Endometrial microvascular endothelial cells (primary cell): ENCODE results near the gene FAM89B. TPM values are rescaled to one million over a fixed set of nuclear protein-coding genes. Genes with fewer than 3 reads are reported as not detected.

ENCODE experiments used
- in situ Hi-C: cut with HindIII; loops from 2 replicates; pipeline ENCODE4 v1.10.0; 2017; ENCODE audit warnings: low sequenced_read_pairs, low pct_unique_long_range_greater_than_20kb; ENCODE audit errors: inconsistent ontology term
- total RNA-seq: library from RNA; depleted of rRNA; stranded (reverse); fragments of >200 nt; gene quantifications from one replicate; pipeline ENCODE4 v1.2.3, GENCODE V29; 2015; ENCODE audit errors: inconsistent ontology term

Gene FAM89B
- total RNA-seq, 1 donor from 2014 or later = 34.1 TPM

DNA sequence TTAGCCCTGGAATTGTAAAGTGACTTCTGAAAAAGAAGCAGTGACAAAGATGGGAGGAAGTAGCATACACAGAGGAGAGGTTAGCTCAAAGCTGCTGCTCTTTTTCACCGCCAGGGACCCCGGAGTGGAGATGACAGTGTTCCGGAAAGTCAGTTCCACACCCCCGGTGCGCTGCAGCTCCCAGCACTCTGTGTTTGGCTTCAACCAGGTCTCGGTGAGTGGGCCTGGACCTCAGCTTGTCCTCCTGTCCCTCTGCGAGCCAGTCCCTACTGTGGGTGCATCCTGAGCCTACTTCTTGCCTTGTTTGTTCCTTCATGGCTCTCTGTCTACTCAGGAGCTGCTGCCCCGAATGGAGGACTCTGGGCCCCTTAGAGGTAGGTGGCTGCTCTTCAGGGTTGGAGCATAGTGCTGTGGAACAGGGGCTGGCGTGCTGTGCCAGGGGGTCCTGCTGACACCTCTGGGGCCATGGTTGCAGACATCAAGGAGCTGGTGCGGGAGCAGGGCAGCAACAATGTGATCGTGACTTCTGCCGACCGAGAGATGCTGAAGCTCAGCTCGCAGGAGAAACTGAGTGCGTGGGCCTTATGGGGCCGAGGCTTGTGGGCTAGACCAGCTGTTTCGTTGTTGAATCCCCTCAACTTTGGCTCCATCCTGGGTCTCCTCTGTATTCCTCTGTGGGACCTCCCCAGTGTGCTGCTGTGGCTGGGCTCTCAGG lies 45.0 kb downstream of the FAM89B start:
- in situ Hi-C loops = no loop called here

DNA sequence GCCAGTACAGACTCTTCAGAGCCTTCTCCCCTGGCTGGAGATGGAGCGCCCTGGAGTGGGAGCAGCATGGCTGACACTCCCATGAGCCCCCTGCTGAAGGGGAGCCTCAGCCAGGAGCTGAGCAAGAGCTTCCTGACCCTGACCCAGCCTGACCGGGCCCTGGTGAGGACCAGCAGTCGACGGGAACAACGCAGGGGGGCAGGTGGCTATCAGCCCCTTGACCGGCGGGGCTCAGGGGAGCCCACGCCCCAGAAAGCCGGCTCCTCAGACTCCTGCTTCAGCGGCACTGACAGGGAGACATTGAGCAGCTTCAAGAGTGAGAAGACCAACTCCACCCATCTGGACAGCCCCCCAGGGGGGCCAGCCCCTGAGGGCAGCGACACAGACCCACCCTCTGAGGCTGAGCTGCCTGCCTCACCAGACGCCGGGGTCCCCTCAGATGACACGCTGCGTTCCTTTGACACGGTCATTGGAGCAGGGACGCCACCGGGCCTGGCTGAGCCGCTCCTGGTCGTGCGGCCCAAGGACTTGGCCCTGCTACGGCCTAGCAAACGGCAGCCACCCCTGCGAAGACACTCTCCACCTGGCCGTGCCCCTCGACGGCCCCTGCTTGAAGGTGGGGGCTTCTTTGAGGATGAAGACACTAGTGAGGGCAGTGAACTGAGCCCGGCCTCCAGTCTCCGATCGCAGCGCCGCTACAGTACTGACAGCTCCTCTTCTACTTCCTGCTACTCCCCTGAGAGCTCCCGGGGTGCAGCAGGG lies 45.8 kb downstream of the FAM89B start:
- in situ Hi-C loops = no loop called here

GRCh38 chr11:65618763-65619162 lies 46.4 kb downstream of the FAM89B start:
- in situ Hi-C loops = no loop called here

DNA sequence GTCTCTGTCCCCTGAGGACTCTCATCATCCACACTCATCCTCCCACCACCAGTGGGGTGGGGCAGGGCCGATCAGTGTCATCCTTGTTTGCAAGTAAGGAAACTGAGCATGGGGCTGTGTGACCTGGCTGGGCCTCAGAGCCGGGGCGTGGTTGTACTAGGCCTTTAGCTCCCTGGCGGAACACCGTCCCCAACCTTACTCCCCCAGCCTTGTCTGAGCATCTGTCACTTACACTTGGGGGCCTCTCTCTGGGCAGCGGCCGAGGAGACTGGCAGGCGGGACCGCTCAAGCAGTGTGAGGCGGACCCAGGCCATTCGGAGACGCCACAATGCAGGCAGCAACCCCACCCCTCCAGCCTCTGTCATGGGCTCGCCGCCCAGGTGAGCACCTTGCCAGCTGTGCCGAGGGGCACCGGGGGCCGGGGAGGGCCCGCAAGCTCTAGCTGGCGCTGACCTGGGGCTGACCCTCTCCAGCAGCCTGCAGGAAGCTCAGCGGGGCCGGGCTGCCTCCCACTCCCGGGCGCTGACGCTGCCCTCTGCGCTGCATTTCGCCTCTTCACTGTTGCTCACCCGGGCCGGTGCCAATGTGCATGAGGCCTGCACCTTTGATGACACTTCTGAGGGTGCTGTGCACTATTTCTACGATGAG lies 47.1 kb downstream of the FAM89B start:
- in situ Hi-C loops = no loop called here

- in situ Hi-C loops = no loop called here
These were observed 48.3 kb downstream of the FAM89B start for GRCh38 chr11:65620666-65621065.

- in situ Hi-C loops = no loop called here
These were observed 49.1 kb downstream of the FAM89B start for GRCh38 chr11:65621460-65621859.

DNA sequence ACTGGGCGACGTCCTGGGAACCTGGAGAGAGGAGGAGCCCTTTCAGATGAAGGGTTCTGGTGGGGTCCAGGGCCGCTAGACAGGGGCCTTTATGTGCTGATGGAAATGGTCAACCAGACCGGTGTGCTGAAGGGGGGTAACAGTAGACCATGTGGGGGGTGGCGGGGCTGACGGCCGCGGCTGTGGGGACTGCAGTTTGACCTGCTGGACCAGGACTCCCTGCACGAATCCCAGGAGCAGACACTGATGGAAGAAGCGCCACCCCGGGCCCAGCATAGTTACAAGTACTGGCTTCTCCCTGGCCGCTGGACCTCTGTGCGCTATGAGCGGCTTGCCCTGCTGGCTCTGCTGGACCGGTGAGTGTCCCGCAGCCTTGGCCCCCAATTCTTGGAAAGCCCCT lies 49.7 kb downstream of the FAM89B start:
- in situ Hi-C loops = no loop called here

DNA sequence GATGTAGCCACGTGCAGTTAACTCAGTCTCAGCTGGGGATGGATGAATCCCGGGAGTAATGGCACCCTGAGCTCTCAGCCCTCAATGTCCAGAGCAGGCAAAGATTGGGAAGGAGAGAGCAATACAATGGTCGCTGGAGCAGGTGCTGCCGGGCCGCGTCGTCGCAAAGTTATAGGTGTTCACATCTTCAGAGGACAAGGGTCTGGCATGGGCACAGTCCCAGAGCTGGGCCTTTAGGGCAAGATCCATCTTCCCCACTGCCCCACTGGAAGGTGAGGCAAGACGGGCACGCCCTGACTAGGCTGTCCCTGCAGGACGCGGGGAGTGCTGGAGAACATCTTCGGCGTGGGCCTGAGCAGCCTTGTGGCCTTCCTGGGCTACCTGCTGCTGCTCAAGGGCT lies 50.8 kb downstream of the FAM89B start:
- in situ Hi-C loops = no loop called here

Other genes starting within 250 kb of the FAM89B start
- 44.1 TPM for gene DPF2, start 238.7 kb upstream of the FAM89B start, total RNA-seq
- gene TIGD3, start 217.8 kb upstream of the FAM89B start, total RNA-seq = not detected
- 2.8 TPM for gene SLC25A45, start 189.9 kb upstream of the FAM89B start, total RNA-seq
- 103 TPM for gene FRMD8, start 185.9 kb upstream of the FAM89B start, total RNA-seq
- 14.8 TPM for gene NEAT1, start 149.7 kb upstream of the FAM89B start, total RNA-seq
- gene MALAT1, start 73.5 kb upstream of the FAM89B start, total RNA-seq = 1,401 TPM
- 110 TPM for gene SCYL1, start 47.5 kb upstream of the FAM89B start, total RNA-seq
- 42.3 TPM for gene LTBP3, start 14.2 kb upstream of the FAM89B start, total RNA-seq
- 85.7 TPM for gene ZNRD2, start 2.1 kb upstream of the FAM89B start, total RNA-seq
- 50.5 TPM for gene EHBP1L1, start 3.5 kb downstream of the FAM89B start, total RNA-seq
- gene KCNK7, start 23.3 kb downstream of the FAM89B start, total RNA-seq = 2.3 TPM
- 101 TPM for gene MAP3K11, start 41.7 kb downstream of the FAM89B start, total RNA-seq
- gene PCNX3, start 43.2 kb downstream of the FAM89B start, total RNA-seq = 44.9 TPM
- gene SIPA1, start 65.6 kb downstream of the FAM89B start, total RNA-seq = 53.4 TPM
- gene RELA, start 90.4 kb downstream of the FAM89B start, total RNA-seq = 69.7 TPM
- gene KAT5, start 139.7 kb downstream of the FAM89B start, total RNA-seq = 34.0 TPM
- 110 TPM for gene RNASEH2C, start 148.3 kb downstream of the FAM89B start, total RNA-seq
- 8.5 TPM for gene AP5B1, start 208.4 kb downstream of the FAM89B start, total RNA-seq
- not detected for gene OVOL1, start 214.5 kb downstream of the FAM89B start, total RNA-seq